GM19463 (cell line): Measurements from ENCODE around the gene USP34.
"Not testable (repeated sequence)": the region's sequence is repeated elsewhere in the genome, so short reads cannot be mapped to it uniquely, and the experiment has no call there.

Experiments
- ATAC-seq: cut with Tn5 transposase; IDR thresholded peaks from one replicate; pipeline ENCODE4 v1.9.1; 2021; ENCODE audit warnings: mild to moderate bottlenecking, moderate library complexity; ENCODE audit not compliant: unreplicated experiment

The USP34 gene

DNA sequence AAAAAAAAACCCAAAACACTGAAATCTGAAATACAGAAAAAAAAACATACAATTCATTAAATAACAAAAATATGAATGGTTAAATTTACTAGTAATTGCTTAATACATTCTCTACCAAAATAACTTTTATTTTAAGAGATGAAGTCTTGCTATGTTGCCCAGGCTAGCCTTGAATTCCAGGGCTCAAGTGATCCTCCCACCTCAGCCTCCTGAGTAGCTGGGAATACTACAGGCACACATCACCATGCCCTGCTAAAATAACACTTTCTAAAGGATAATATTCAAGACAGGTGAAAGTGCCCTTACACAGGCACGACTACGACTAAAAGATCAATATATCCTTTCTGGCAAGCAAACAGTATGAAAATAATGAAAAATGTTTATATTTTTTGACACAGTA is 9.5 kb downstream of the USP34 start:
- ATAC-seq, result no peak

DNA sequence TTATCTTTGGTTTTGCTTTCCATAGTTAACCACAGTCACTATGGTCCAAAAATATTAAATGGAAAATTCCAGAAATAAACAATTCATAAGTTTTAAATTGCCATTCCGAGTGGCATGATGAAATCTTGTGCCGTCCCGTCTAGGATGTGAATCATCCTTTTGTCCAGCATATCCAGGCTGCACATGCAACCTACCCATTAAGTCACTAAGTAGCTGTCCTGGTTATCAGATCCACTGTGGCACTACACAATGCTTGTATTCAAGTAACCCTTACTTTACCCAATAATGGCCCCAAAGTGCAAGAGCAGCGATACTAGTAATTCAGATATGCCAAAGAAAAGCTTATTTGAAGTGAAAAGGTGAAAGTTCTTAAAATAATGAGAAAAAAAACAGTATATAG is 10.7 kb downstream of the USP34 start:
- ATAC-seq, result no peak

DNA sequence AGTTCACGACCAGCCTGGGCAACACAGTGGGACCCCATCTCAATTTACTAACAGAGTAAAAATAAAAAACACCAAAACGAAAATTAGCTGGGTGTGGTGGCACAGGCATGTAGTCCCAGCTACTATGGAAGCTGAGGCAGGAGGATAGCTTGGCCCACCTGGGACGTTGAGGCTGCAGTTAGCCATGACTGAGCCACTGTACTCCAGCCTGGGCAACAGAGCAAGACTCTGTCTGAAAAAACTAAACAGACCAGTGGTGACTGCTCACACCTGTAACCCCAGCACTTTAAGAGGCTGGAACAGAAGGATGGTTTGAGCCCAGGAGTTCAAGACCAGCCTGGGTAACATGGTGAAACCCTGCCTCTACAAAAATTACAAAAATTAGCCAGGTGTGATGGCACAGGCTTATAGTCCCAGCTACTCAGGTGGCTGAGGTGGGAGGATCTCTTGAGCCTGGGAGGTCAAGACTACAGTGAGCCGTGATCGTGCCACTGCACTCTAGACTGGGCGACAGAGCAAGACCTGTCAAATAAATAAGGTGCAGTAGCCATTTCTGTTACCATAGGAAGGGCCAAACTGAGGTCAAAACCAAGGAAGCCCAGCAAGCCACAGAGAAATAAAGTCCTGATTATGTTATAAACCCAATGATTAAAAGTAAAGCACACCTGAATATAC is 14.0 kb downstream of the USP34 start:
- ATAC-seq, result no peak

DNA sequence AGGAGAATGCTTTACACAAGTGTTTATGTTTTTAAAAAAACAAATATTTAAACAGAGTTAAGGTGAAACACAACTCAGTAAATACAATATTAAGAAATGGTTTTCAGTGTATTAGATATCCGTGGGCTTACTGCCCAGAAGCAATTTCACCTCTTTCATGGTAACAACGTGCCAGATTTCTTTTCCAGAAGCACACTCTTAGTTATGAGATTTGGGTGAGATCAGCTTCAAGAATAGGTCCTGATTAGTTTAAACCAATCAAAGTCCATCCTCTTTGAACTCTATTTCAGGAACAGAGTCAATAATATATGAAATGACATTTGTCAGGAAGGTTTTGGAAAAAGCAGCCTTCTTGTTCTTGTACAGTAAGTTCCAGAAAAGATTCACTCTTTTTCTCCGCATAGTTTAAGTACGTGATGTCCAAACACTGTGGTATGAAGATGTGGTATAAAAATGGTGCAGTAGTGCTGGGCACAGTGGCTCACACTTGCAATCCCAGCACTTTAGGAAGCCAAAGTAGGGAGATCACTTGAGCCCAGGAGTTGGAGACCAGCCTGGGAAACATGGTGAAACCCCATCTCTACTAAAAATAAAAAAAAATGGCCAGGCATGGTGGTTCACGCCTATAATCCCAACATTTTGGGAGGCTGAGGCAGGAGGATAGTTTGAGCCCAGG is 14.7 kb downstream of the USP34 start:
- no peak for ATAC-seq

DNA sequence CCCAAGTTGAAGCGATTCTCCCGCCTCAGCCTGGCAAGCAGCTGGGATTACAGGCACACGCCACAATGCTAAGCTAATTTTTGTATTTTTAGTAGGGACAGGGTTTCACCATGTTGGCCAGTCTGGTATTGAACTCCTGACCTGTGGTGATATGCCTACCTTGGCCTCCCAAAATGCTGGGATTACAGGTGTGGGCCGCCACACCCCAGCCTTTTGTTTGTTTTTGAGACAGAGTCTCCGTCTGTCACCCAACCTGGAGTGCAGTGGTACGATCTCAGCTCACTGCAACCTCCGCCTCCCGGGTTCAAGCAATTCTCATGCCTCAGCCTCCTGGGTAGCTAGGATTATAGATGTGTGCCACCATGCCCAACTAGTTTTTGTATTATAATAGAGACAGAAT is 15.9 kb downstream of the USP34 start:
- not testable (repeated sequence) for ATAC-seq

DNA sequence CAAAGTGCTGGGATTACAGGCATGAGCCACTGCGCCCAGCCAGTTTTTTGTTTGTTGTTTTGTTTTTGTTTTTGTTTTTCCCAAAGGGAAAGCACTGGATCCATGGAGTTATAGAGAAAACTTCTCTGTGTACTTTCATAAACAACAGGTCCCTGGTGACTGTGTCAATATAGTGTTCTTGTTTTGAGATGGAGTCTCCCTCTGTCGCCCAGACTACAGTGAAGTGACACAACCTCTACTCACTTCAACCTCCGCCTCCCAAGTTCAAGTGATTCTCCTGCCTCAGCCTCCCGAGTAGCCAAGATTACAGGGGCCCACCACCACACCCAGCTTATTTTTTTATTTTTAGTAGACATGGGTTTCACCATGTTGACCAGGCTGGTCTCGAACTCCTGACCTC is 16.5 kb downstream of the USP34 start:
- no peak for ATAC-seq

DNA sequence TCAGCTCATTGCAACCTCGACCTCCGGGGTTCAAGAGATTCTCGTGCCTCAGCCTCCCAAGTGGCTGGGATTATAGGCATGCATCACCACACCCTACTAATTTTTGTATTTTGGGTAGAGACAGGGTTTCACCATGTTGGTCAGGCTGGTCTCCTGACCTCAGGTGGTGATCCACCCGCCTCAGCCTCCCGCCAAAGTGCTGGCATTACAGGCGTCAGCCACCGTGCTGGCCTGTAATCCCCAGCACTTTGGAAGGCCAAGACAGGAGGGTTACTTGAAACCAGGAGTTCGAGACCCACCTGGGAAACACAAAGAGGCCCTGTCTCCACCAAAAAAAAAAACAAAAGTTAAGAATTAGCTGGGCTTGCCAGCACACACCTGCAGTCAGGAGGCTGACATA is 18.5 kb downstream of the USP34 start:
- ATAC-seq, result no peak

DNA sequence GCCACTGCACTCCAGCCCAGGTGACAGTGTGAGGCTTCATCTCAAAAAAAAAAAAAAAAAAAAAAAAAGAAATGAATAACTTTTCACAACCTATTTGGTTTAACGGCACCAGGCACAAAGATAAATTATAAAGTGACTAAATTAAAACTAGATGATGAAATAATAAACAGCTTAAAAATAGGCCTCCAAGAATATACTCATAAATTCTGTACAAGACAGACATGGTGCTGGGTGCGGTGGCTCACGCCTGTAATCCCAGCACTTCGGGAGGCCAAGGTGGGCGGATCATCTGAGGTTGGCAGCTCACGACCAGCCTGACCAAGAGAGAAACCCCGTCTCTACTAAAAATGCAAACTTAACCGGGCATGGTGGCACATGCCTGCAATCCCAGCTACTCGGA is 19.7 kb downstream of the USP34 start:
- ATAC-seq, result no peak

DNA sequence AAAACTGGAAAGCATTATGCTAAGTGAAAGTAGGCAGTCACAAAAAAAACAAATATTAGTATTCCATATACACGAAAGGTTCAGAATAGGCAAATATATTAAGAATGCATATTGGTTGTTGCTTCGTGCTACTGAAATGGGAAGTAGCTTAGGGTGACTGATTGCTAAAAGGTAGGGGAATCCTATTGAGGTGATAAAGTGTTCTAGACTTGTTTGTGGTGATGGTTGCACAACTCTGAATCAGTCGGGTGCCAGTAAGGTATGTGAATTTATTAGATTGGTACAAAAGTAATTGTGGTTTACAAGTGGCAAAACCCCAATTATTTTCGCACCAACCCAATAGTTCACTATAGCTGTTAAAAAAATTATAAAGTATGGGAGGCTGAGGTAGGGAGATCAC is 20.7 kb downstream of the USP34 start:
- peak; percentile 50 for ATAC-seq

DNA sequence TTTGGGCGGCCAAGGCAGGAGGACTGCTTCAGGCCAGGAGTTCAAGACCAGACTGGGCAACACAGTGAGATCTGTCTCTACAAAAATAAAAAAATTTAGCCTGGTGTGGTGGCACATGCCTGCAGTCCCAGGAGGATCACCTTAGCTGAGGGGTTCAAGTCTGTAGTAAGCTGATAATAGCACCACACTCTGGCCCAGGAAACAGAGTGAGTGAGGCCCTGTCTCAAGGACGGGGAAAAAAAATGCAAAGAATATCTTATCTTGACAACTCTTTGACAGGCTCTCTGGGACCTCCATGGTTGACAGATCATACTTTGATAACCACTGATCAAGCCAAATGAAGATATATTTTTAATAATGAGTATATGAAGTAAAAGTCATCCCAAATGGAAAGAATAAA is 22.7 kb downstream of the USP34 start:
- ATAC-seq, result no peak

DNA sequence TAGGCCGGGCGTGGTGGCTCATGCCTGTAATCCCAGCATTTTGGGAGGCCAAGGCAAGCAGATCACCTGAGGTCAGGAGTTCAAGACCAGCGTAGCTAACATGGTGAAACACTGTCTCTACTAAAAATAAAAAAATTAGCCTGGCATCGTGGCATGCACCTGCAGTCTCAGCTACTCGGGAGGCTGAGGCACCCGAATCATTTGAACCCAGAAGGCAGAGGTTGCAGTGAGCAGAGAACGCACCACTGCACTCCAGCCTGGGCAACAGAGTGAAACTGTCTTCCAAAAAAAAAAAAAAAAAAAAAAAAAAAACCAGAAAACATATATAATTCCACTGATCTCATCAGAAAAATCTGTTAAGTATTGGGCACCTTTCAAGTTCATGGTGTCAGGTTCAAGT is 23.9 kb downstream of the USP34 start:
- not testable (repeated sequence) for ATAC-seq

DNA sequence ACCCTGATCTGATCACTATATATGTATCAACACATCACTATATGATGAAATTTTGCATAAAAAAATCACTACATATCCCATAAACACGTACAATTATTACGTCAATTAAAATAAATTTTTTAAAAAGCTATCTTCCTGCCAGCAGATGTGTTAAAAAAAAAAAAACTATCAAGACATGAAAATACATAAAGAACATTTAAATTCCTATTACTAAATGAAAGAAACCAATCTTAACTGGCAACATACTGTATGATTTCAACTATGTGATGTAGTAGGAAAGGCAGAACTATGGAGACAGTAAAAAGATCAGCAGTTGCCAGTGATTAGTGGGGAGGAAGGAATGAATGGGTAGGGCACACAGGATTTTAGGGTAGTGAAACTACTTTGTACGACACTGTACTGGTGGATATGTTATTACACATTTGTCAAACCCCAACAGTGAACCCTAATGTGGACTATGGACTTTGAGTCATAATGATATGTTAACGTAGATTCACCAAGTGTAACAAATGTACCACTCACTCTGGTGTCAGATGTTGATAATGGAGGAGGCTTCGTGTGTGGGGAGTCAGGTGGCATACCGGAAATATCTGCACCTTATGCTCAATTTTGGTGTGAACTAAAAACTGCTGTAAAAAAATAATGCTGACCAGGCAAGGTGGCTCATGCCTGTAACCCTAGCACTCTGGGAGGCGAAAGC is 27.4 kb downstream of the USP34 start:
- ATAC-seq, result peak; percentile 94

DNA sequence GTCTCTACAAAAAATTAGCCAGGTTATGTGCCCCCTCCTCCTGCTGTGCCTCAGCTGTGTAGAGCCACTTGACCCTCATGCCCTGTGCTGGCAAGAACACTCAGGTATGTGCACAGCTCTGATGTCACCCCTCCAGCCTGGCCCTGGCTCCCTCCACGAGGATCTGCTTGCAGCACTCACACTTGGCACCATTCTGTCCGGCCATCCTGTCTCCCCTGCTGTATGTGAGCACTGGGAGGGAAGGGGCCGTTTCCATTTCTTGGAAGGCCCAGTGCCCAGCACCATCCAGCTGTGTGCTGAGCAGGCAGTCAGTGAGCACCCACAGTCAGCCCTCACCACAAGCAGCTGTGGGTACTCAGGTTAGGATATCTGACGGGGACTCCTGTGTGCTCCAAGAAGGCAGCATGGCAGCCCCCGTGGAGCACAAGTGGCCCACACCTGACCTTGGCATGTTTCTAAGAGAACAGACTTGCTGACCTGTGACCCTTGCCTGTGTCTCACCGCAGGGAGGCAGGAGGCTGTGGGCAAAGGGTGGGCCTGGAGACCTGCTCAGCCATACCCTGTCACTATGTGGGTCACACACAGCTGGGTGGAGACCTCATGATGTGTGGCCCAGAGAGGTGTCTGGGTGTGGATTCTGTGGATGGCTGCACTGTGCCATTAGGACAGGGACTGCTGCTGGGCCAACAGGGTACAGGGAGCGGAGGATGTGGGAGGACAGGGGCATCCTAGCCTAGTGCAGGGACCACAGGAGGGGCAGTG is 31.5 kb downstream of the USP34 start:
- ATAC-seq, result no peak

DNA sequence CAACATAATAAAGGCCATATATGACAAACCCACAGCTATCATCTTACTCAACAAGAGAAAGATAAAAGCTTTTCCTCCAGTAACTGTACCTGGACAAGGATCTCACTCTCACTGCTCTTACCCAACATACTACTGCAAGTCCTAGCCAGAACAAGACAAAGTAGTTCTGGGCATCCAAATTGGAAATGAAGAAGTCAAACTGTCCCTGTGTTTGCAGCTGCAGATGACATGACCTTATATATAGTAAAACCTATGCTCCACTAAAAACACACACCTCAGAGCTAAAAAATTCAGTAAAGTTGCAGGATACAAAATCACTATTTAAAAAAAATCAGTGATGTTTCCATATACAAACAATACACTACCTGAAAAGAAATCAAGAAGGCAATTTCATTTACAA is 32.2 kb downstream of the USP34 start:
- ATAC-seq, result no peak

DNA sequence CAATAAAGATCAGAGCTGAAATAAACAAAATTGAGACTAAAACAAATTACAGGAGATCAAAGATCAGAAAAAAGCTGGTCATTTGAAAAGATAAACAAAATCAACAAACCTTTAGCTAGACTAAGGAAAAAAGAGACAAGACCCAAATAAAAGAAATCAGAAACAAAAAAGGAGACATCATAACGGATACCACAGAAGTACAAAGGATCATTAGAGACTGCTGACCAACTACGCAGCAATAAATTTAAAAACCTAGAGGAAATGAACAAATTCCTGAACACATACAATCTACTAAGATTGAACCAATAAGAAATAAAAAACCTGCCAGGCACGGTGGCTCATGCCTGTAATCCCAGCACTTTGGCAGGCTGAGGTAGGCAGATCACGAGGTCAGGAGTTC is 33.7 kb downstream of the USP34 start:
- no peak for ATAC-seq

DNA sequence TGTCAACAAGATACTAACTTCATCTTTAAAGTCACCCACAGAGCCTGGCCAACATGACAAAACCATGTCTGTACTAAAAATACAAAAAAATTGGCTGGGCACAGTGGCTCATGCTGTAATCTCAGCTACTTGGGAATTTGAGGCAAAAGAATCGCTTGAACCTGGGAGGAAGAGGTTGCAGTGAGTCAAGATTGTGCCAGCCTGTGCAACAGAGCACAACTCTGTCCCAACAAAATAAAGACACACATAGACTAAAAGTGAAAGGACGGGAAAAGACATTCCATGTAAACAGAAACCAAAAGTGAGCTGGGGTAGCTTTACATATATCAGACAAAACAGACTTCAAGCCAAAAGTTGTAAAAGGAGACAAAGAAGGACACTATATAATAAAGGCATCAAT is 34.8 kb downstream of the USP34 start:
- ATAC-seq, result no peak

DNA sequence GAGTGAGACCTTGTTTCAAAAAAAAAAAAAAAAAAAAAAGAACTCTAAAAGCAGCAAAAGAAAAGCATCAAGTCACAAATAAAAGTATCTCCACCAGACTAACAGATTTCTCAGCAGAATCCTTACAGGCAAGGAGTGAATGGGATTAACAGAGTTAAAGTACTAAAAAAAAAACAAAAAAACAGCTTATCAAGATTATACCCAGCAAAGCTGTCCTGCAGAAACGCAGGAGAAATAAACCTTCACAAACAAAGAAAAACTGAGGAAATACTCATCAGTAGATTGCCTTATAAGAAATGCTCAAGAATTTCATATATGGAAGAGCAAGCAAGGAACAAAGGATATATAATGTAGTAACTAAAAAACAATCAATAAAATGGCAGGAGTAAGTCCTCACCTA is 35.6 kb downstream of the USP34 start:
- ATAC-seq, result no peak

DNA sequence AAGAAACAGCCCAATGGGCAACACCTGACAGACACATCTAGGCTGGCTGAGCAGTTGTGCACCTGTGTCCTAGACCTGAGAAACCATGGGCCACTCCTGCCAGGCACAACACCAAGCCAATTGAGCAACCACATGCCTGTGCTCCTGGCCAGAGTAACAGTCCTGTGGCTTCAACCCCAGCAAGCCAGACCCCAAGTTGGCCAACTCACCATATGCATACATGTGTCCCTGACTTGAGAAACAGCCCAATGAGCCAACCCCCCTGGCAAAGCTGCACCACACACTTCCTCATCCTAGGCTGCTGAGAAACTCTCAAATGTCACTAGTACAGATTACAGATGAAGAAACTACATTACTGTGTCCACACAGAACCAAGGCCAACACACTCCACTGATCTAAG is 36.6 kb downstream of the USP34 start:
- peak; percentile 50 for ATAC-seq

DNA sequence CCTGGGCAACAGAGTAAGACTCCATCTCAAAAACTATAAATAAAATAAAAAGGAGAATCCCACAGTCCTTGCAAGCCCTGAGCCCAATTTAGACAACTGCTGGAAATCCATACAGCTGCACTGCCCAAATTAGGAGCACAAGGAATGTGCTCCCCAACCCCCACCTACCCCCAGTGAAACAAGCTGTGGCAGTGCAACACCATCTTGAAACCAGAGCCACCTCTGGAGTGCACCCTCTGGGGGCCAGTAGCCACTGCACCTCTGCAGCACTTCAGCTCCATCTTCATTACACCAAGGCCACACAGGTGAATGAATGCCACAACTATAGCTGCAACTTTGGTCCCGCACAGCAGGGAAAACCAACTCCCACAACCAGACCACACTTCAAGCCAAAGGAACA is 37.3 kb downstream of the USP34 start:
- ATAC-seq, result no peak

DNA sequence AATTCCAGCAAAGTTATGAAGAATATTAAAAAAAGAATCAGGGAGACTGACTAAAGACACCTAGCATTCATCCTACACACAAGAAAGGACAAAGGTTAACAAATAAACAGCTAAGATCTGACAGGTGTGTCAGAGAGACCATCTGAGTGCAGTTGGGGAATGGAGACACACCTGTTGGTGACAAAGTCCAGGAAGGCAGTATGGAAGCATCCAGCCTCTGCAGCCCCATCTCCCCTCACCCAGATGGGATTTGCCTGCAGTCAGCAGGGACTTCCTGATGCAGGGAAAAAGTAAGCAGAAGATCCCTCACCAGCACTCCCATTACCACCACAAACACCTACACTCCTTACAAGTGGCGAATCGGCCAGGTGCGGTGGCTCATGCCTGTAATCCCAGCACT is 37.9 kb downstream of the USP34 start:
- ATAC-seq, result no peak

DNA sequence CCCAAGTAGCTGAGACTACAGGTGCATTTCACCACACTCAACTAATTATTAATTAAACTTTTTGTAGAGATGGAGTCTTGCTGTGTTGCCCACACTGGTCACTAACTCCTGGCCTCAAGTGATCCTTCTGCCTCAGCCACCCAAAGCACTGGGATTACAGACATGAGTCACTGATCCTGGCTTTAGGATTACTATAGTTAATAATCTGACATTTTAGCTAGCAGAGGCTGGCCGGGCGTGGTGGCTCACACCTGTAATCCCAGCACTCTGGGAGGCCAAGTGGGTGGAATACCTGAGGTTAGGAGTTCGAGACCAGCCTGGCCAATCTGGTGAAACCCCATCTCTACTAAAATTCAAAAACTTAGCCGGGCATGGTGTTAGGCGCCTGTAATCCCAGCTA is 39.5 kb downstream of the USP34 start:
- no peak for ATAC-seq
